ENCODE data around the gene ATP6V0C.

DNA sequence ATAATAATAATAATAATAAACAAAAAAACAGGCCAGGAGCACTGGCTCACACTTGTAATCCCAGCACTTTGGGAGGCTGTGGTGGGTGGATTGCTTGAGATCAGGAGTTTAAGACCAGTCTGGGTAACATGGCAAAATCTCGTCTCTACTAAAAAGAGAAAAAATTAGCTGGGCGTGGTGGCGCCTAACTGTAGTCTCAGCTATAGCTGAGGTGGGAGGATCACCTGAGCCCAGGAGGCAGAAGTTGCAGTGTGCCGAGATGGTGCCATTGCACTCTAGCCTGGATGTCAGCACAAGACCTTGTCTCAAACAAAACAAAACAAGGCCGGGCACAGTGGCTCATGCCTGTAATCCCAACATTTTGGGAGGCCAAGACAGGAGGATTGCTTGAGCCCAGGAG lies 18.7 kb upstream of the ATP6V0C start:
- TF ChIP-seq SMAD1 (CRISPR knock-in tag; IDR thresholded peaks at IDR 0.05; ENCODE audit: borderline replicate concordance, low read depth) (no peak), ZNF333 (CRISPR knock-in tag; IDR thresholded peaks at IDR 0.05; ENCODE audit: borderline replicate concordance) (no peak), TAF1 (CRISPR knock-in tag; IDR thresholded peaks at IDR 0.05) (no peak), MTA3 (CRISPR knock-in tag; IDR thresholded peaks at IDR 0.05) (no peak)
